HepG2 (cell line): Measurements from ENCODE around the gene ACTL7B. TPM values are rescaled to one million over a fixed set of nuclear protein-coding genes. Genes with fewer than 3 reads are reported as not detected.

Experiments used
- ARID5B ChIP-seq: IDR thresholded peaks from 2 replicates; pipeline ENCODE4 v1.4.0; 2020; ENCODE audit warnings: mild to moderate bottlenecking, missing genetic modification reagents
- CREB1 ChIP-seq, 2 experiments: fragments of 450-650 bp in 1 of 2; IDR thresholded peaks; 2 replicates each; pipeline ENCODE4 v1.6.1; 2016 to 2017; ENCODE audit warnings: control low read depth in 1 of 2, mild to moderate bottlenecking in 1 of 2, missing compliant biosample characterization in 1 of 2, missing genetic modification characterization in 1 of 2
- CREM ChIP-seq, 2 experiments: sonication (generic) in 1 of 2; formaldehyde crosslinking in 1 of 2; IDR thresholded peaks; 2 replicates each; pipeline versions ENCODE4 v1.4.0 to v1.6.1; 2016 to 2020; ENCODE audit warnings: antibody characterized with exemption in 1 of 2, mild to moderate bottlenecking in 1 of 2, missing genetic modification reagents in 1 of 2
- EP300 ChIP-seq, 3 experiments: sonication (generic) in 1 of 3; formaldehyde crosslinking in 1 of 3; IDR thresholded peaks; 2 replicates each; pipeline versions ENCODE4 v1.5.1 to v1.6.1; 2011 to 2020; ENCODE audit warnings: low read depth in 2 of 3, low read length in 2 of 3, borderline replicate concordance in 1 of 3, improper control_type of control experiment in 1 of 3, mild to moderate bottlenecking in 1 of 3, missing genetic modification reagents in 1 of 3, moderate library complexity in 1 of 3
- FOXA1 ChIP-seq, 2 experiments: fragments of 450-650 bp in 1 of 2; sonication (generic) in 1 of 2; formaldehyde crosslinking in 1 of 2; IDR thresholded peaks; 2 replicates each; pipeline versions ENCODE4 v1.4.0 to v1.6.1; 2016 to 2020; ENCODE audit warnings: missing genetic modification reagents in 1 of 2
- FOXA3 ChIP-seq: IDR thresholded peaks from 2 replicates; pipeline ENCODE4 v1.6.1; 2016; ENCODE audit warnings: missing genetic modification reagents, missing compliant biosample characterization
- FOXP1 ChIP-seq, 2 experiments: fragments of 450-650 bp in 1 of 2; IDR thresholded peaks; 2 replicates each; pipeline ENCODE4 v1.6.1; 2017 to 2018; ENCODE audit warnings: antibody characterized with exemption in 1 of 2
- HNF1A ChIP-seq, 2 experiments: sonication (generic) in 1 of 2; formaldehyde crosslinking in 1 of 2; IDR thresholded peaks; 2 replicates each; pipeline versions ENCODE4 v1.4.0 to v1.6.1; 2016 to 2020; ENCODE audit warnings: borderline replicate concordance in 1 of 2, low read depth in 1 of 2, mild to moderate bottlenecking in 1 of 2, missing genetic modification reagents in 1 of 2
- KLF16 ChIP-seq, 2 experiments: sonication (generic) in 1 of 2; formaldehyde crosslinking in 1 of 2; IDR thresholded peaks; 2 replicates each; pipeline versions ENCODE4 v1.6.1 to v1.8.0; 2016 to 2023; ENCODE audit warnings: missing genetic modification reagents in 2 of 2, missing compliant biosample characterization in 1 of 2
- MZF1 ChIP-seq: sonication (generic); formaldehyde crosslinking; IDR thresholded peaks from 2 replicates; pipeline ENCODE4 v1.8.1; 2023; ENCODE audit warnings: mild to moderate bottlenecking, missing genetic modification reagents, borderline replicate concordance
- NFYC ChIP-seq: IDR thresholded peaks from 2 replicates; pipeline ENCODE4 v1.6.1; 2016; ENCODE audit warnings: missing genetic modification reagents, missing compliant biosample characterization
- SIX1 ChIP-seq: sonication (generic); formaldehyde crosslinking; IDR thresholded peaks from 2 replicates; pipeline ENCODE4 v1.4.0; 2020; ENCODE audit warnings: missing genetic modification reagents, borderline replicate concordance
- SIX4 ChIP-seq: sonication (generic); formaldehyde crosslinking; IDR thresholded peaks from 2 replicates; pipeline ENCODE4 v1.4.0; 2020; ENCODE audit warnings: missing genetic modification reagents
- SOX13 ChIP-seq, 3 experiments: fragments of 450-650 bp in 1 of 3; sonication (generic) in 1 of 3; formaldehyde crosslinking in 1 of 3; IDR thresholded peaks in 2 of 3; conservative IDR thresholded peaks in 1 of 3; 2 replicates each; pipeline versions ENCODE4 v1.5.0 to v1.6.1; 2016 to 2020; ENCODE audit warnings: antibody characterized with exemption in 1 of 3, mild to moderate bottlenecking in 1 of 3, missing compliant biosample characterization in 1 of 3, missing genetic modification reagents in 1 of 3, moderate library complexity in 1 of 3
- SRSF4 ChIP-seq: fragments of 200-400 bp; formaldehyde crosslinking; IDR thresholded peaks from one replicate; pipeline ENCODE4 v1.6.1; 2018; ENCODE audit warnings: mild to moderate bottlenecking, low read depth, low read length, moderate library complexity; ENCODE audit not compliant: poor library complexity, severe bottlenecking
- TEAD2 ChIP-seq: sonication (generic); formaldehyde crosslinking; IDR thresholded peaks from 2 replicates; pipeline ENCODE4 v1.9.0; 2021; ENCODE audit warnings: missing genetic modification reagents
- ZFP1 ChIP-seq: IDR thresholded peaks from 2 replicates; pipeline ENCODE4 v1.6.1; 2016
- polyA plus RNA-seq, 8 experiments: library from polyadenylated mRNA; depleted of rRNA in 3 of 8; stranded (reverse) in 7 of 8; unstranded in 1 of 8; fragments of >200 nt; fragmentation: Illumina TruSeq in 4 of 8; extraction: Trizol in 4 of 8; gene quantifications; 2 replicates each; pipeline versions ENCODE4 v1.2.1 to v1.2.3, GENCODE V29; 2011 to 2016; ENCODE audit warnings: low read depth in 4 of 8, missing spikeins in 1 of 8, mixed read lengths in 1 of 8; ENCODE audit not compliant: insufficient read depth in 1 of 8
- total RNA-seq, 5 experiments: library from RNA; depleted of rRNA; stranded (reverse); fragments of >200 nt; fragmentation: Illumina TruSeq; extraction: Trizol; gene quantifications; 2 replicates each; pipeline ENCODE4 v1.2.3, GENCODE V29; 2016; ENCODE audit warnings: low read depth in 1 of 5

The ACTL7B gene
- total and polyA plus RNA-seq, 2 of the 13 experiments (the other 11 are each of a cell fraction or from before 2014, with no cell fraction given) = 0.07 to 0.11 TPM

DNA sequence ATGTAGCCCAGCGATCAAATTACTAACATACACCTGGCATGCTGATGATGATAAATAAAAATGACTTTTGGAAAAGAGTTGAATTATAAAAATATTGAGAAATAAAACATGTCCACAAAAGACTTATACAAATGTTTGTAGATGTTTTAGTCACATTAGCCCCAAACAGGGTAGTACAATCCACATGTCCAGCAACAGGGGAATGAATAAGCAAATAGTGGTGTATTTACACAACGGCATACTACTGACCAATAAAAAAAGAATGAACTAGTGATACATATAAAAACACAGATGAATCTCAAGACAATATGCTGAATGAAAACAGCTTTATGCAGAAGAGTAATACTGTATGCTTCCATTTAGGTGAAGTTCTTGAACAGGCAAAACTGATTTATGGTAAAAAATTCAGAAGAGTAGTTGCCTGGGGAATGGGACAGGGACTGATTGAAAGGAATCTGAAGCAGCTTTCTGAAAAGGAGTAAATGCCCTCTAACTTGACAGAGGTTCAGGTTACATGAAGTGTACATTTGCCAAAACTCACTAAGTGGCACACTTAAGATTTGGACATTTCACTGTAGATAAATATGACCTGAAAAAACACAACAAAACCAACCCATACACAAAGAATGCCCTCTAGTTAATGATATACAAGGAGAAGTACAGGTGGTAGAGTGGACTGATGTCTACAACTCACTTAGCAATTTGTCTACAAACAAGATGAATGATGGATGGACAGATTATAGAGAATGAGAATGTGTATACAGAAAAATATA, 41.7 kb upstream of the ACTL7B start (continued):
- TF ChIP-seq ARID5B = peak; percentile 47; the same call in 1 of the 2 replicates
- TF ChIP-seq CREM (IDR thresholded peaks at IDR 0.05) = peak; percentile 23; the same call in 1 of the 2 replicates
- no peak for TF ChIP-seq CREM (CRISPR knock-in tag; IDR thresholded peaks at IDR 0.05)
- TF ChIP-seq CREB1 (IDR thresholded peaks at IDR 0.05) = no peak
- peak; percentile 20; the same call in 1 of the 2 replicates for TF ChIP-seq CREB1 (CRISPR knock-in tag; IDR thresholded peaks at IDR 0.05)
- TF ChIP-seq ZFP1 (CRISPR knock-in tag) = no peak
- TF ChIP-seq SOX13 (IDR thresholded peaks at IDR 0.05) = no peak
- TF ChIP-seq SOX13 (CRISPR knock-in tag; conservative IDR thresholded peaks at IDR 0.05 in 1 of 2, IDR thresholded peaks at IDR 0.05 in 1 of 2) = peak in 1 of 2 experiments; percentile 38; a peak in 1 of 4 replicates
- peak in 1 of 2 experiments; percentile 32; a peak in 1 of 4 replicates for TF ChIP-seq KLF16 (CRISPR knock-in tag; IDR thresholded peaks at IDR 0.05)
- TF ChIP-seq NFYC (CRISPR knock-in tag) = no peak
- TF ChIP-seq FOXA3 (CRISPR knock-in tag) = peak; percentile 42; the same call in 1 of the 2 replicates
- no peak for TF ChIP-seq FOXP1 (IDR thresholded peaks at IDR 0.05)
- peak; percentile 69; the same call in 1 of the 2 replicates for TF ChIP-seq FOXP1 (CRISPR knock-in tag; IDR thresholded peaks at IDR 0.05)
- TF ChIP-seq HNF1A (IDR thresholded peaks at IDR 0.05; ENCODE audit: low read depth) = peak; percentile 56; the same call in 1 of the 2 replicates
- no peak for TF ChIP-seq HNF1A (CRISPR knock-in tag; IDR thresholded peaks at IDR 0.05; ENCODE audit: borderline replicate concordance)
- peak; percentile 97 for TF ChIP-seq MZF1 (CRISPR knock-in tag)
- peak in 1 of 2 experiments; percentile 62; a peak in 2 of 4 replicates for TF ChIP-seq EP300 (IDR thresholded peaks at IDR 0.05; ENCODE audit: low read depth in 2 of 2, low read length in 2 of 2)
- no peak for TF ChIP-seq EP300 (CRISPR knock-in tag; IDR thresholded peaks at IDR 0.05; ENCODE audit: borderline replicate concordance)
- TF ChIP-seq SRSF4 = no peak
- TF ChIP-seq FOXA1 (IDR thresholded peaks at IDR 0.05) = no peak
- peak; percentile 30; the same call in 1 of the 2 replicates for TF ChIP-seq FOXA1 (CRISPR knock-in tag; IDR thresholded peaks at IDR 0.05)
- peak; percentile 82; the same call in 1 of the 2 replicates for TF ChIP-seq SIX1 (CRISPR knock-in tag)
- TF ChIP-seq TEAD2 = no peak
- peak; percentile 74 for TF ChIP-seq SIX4 (CRISPR knock-in tag)
